Suprapubic skin (tissue), 4 donors: ENCODE results near the gene SLC37A4. TPM values are rescaled to one million over a fixed set of nuclear protein-coding genes. Genes with fewer than 3 reads are reported as not detected.

Experiments
- DNase-seq, 2 donors: peaks; one replicate each; pipeline ENCODE4 v3.0.0-alpha.2; 2019; ENCODE audit warnings: low spot score in 2 of 2
- H3K27ac ChIP-seq: fragments of 200-600 bp; sonication (generic); one replicate; pipeline ENCODE4 v1.5.1; 2019
- H3K27me3 ChIP-seq: fragments of 200-600 bp; sonication (generic); one replicate; pipeline ENCODE4 v1.5.1; 2019
- H3K36me3 ChIP-seq: fragments of 200-600 bp; sonication (generic); one replicate; pipeline ENCODE4 v1.5.1; 2019
- H3K4me1 ChIP-seq: fragments of 200-600 bp; sonication (generic); one replicate; pipeline ENCODE4 v1.5.1; 2019
- H3K4me3 ChIP-seq: fragments of 200-600 bp; sonication (generic); one replicate; pipeline ENCODE4 v1.5.1; 2019; ENCODE audit warnings: mild to moderate bottlenecking
- H3K9me3 ChIP-seq: fragments of 200-600 bp; sonication (generic); one replicate; pipeline ENCODE4 v1.5.1; 2019
- EP300 ChIP-seq: sonication (generic); formaldehyde crosslinking; IDR thresholded peaks from one replicate; pipeline ENCODE4 v1.6.1; 2017; ENCODE audit warnings: antibody characterized with exemption
- POLR2A ChIP-seq, 2 donors: fragments of 450-650 bp; IDR thresholded peaks; one replicate each; pipeline ENCODE4 v1.6.1; 2017; ENCODE audit warnings: antibody characterized with exemption in 2 of 2, mild to moderate bottlenecking in 2 of 2, moderate library complexity in 2 of 2
- POLR2AphosphoS5 ChIP-seq, 3 donors: sonication (generic); formaldehyde crosslinking; IDR thresholded peaks; one replicate each; pipeline ENCODE4 v1.6.1; 2017; ENCODE audit warnings: antibody characterized with exemption in 3 of 3
- WGBS: methylation state at CpG from one replicate; pipeline ENCODE4 v1.1.5; 2018; 5-methylcytosine and 5-hydroxymethylcytosine counted together
- total RNA-seq, 4 donors: library from RNA; depleted of rRNA; stranded (reverse); fragments of >200 nt; gene quantifications; one replicate each; pipeline ENCODE4 v1.1.0, GENCODE V29; 2016
- TF ChIP-seq, protein P1 (sequence below), 2 donors: fragments of 200-600 bp in 1 of 2; fragments of 450-650 bp in 1 of 2; sonication (generic) in 1 of 2; IDR thresholded peaks; one replicate each; pipeline ENCODE4 v1.5.1; 2016 to 2019; ENCODE audit warnings: antibody characterized with exemption in 2 of 2, mild to moderate bottlenecking in 1 of 2, moderate library complexity in 1 of 2

SLC37A4 gene
- total RNA-seq, 4 donors from 2014 or later = 17.8 to 24.5 (median 20.5) TPM

- 94% methylated on average over 17 of the region's 17 CpGs for WGBS
- Histone ChIP-seq H3K36me3 (peaks cover 59% of the 10 kb centered on the region), H3K4me1 (peaks cover 24% of the 10 kb centered on the region), H3K27ac (no peak overlapping the region), H3K27me3 (no peaks in the 10 kb centered on the region), H3K4me3 (no peak overlapping the region), H3K9me3 (no peaks in the 10 kb centered on the region)
- no peak for DNase-seq
- TF ChIP-seq POLR2A (IDR thresholded peaks at IDR 0.05) (no peak), EP300 (no peak), POLR2AphosphoS5 (IDR thresholded peaks at IDR 0.05) (no peak)
- TF ChIP-seq, protein P1, sequence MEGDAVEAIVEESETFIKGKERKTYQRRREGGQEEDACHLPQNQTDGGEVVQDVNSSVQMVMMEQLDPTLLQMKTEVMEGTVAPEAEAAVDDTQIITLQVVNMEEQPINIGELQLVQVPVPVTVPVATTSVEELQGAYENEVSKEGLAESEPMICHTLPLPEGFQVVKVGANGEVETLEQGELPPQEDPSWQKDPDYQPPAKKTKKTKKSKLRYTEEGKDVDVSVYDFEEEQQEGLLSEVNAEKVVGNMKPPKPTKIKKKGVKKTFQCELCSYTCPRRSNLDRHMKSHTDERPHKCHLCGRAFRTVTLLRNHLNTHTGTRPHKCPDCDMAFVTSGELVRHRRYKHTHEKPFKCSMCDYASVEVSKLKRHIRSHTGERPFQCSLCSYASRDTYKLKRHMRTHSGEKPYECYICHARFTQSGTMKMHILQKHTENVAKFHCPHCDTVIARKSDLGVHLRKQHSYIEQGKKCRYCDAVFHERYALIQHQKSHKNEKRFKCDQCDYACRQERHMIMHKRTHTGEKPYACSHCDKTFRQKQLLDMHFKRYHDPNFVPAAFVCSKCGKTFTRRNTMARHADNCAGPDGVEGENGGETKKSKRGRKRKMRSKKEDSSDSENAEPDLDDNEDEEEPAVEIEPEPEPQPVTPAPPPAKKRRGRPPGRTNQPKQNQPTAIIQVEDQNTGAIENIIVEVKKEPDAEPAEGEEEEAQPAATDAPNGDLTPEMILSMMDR (IDR thresholded peaks at IDR 0.05) = no peak
Observed at GRCh38 chr11:119014209-119014924, 16.3 kb downstream of the SLC37A4 start.

- H3K27me3 ChIP-seq = no peaks in the 10 kb centered on the region
- H3K4me3 ChIP-seq = no peak overlapping the region
- TF ChIP-seq POLR2A (IDR thresholded peaks at IDR 0.05) = no peak
- TF ChIP-seq POLR2AphosphoS5 (IDR thresholded peaks at IDR 0.05) = no peak
- TF ChIP-seq, protein P1 (IDR thresholded peaks at IDR 0.05) = no peak
- TF ChIP-seq EP300 = no peak
- 85% methylated on average over 3 of the region's 3 CpGs for WGBS
- peaks cover 21% of the 10 kb centered on the region for H3K4me1 ChIP-seq
- H3K9me3 ChIP-seq = no peaks in the 10 kb centered on the region
- DNase-seq = no peak
- H3K36me3 ChIP-seq = peaks cover 74% of the 10 kb centered on the region
- H3K27ac ChIP-seq = no peak overlapping the region
Observed at GRCh38 chr11:119012629-119013170, 18.0 kb downstream of the SLC37A4 start.

DNA sequence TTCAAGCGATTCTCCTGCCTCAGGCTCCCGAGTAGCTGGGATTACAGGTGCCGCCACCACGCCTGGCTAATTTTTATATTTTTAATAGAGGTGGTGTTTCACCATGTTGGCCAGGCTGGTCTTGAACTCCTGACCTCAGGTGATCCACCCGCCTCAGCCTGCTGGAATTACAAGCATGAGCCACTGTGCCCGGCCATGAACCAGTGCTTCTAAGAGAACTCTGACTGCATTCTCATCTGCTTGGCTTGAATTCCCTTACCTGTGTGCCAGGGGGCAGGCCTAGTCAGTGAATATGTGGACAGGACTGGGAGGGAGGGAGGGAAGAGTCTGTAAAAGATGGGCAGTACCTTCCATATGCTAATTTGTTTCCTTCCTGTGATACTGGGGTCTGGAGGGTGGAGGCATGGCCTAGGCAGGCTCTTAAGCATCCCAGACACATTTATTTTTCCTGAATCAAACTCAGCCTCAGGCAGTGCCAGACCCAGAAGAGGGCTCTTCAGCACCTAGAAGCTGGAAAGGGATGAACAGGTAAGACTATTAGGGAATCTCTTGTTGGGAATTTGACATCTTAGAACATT, 19.1 kb downstream of the SLC37A4 start:
- H3K36me3 ChIP-seq = peaks cover 84% of the 10 kb centered on the region
- no peak overlapping the region for H3K27ac ChIP-seq
- WGBS = 83% methylated on average over 6 of the region's 6 CpGs
- TF ChIP-seq, protein P1 (IDR thresholded peaks at IDR 0.05) = no peak
- no peak for TF ChIP-seq POLR2A (IDR thresholded peaks at IDR 0.05)
- TF ChIP-seq EP300 = no peak
- no peak overlapping the region for H3K4me3 ChIP-seq
- no peaks in the 10 kb centered on the region for H3K27me3 ChIP-seq
- peaks cover 9% of the 10 kb centered on the region for H3K4me1 ChIP-seq
- DNase-seq = no peak
- no peaks in the 10 kb centered on the region for H3K9me3 ChIP-seq

- H3K27me3 ChIP-seq = no peaks in the 10 kb centered on the region
- no peak overlapping the region for H3K27ac ChIP-seq
- no peaks in the 10 kb centered on the region for H3K9me3 ChIP-seq
- H3K4me1 ChIP-seq = no peaks in the 10 kb centered on the region
- no peak overlapping the region for H3K4me3 ChIP-seq
- peaks cover 74% of the 10 kb centered on the region for H3K36me3 ChIP-seq
- 89% methylated on average over 4 of the region's 4 CpGs for WGBS
- no peak for DNase-seq
- TF ChIP-seq POLR2A (IDR thresholded peaks at IDR 0.05) (no peak), EP300 (no peak), POLR2AphosphoS5 (IDR thresholded peaks at IDR 0.05) (no peak)
- TF ChIP-seq, protein P1 (IDR thresholded peaks at IDR 0.05) = no peak
Observed at GRCh38 chr11:119006656-119007055, 24.0 kb downstream of the SLC37A4 start.

DNA sequence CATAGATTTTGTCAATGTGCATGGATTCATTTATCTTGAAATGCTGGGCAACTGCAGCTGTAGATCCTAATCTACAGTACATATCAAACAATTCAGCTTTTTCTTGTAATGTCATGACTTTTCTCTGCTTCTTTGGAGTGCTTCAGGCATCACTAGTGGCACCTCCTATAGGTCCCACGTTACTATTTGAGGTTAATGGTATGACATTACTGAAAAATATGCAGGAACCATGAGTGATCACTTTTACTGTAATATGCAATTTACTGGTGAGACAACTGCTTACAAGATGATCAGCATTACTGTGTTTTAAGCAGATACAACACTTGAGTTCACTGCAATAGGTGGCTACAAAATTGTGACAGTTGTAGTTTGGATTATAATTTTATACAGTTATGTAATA, 29.8 kb downstream of the SLC37A4 start:
- WGBS = 45% methylated on average over 1 of the region's 1 CpG
- H3K27me3 ChIP-seq = no peaks in the 10 kb centered on the region
- peaks cover 47% of the 10 kb centered on the region for H3K36me3 ChIP-seq
- H3K4me1 ChIP-seq = peaks cover 32% of the 10 kb centered on the region
- TF ChIP-seq POLR2AphosphoS5 (IDR thresholded peaks at IDR 0.05) = no peak
- TF ChIP-seq EP300 = no peak
- TF ChIP-seq, protein P1 (IDR thresholded peaks at IDR 0.05) = no peak
- no peak for TF ChIP-seq POLR2A (IDR thresholded peaks at IDR 0.05)
- H3K27ac ChIP-seq = no peak overlapping the region
- no peak for DNase-seq
- H3K9me3 ChIP-seq = no peaks in the 10 kb centered on the region
- H3K4me3 ChIP-seq = no peak overlapping the region
